Measurements from ENCODE around the gene NRG4. TPM values are rescaled to one million over a fixed set of nuclear protein-coding genes. Genes with fewer than 3 reads are reported as not detected.

Gene NRG4
- total and polyA plus RNA-seq, 12 donors = 1.5 to 16.9 (median 3.8) TPM

GRCh38 chr15:76059320-76060117, 47.3 kb upstream of the NRG4 start, which contains the start of gene TMEM266:
TMEM266 (plus strand) TSS chr15:76059985; CDS start chr15:76134264, 74,279 bp downstream.
- intact Hi-C loops (cut with DNase I) = loop anchor here (2.0 to 5.0 kb wide), 2 partner anchors 78 to 81 kb away; no protein-coding TSS in a partner anchor
- Histone ChIP-seq H3K27me3 (no peaks in the 10 kb centered on the region), H3K4me1 (replicated peaks in 1 of 2) (peaks cover 0 to 14% of the 10 kb centered on the region in 2 donors), H3K27ac (peak within 1 kb of the TSS in 1 of 5 donors; percentile 68), H3K4me3 (peak within 1 kb of the TSS in 3 of 4 donors; percentile 6 to 81 (median 65)), H3K9me3 (replicated peaks in 1 of 3) (no peaks in the 10 kb centered on the region), H3K36me3 (replicated peaks in 1 of 2) (no peaks in the 10 kb centered on the region)
- WGBS, 4 donors = 1% methylated on average over 22 to 107 of the region's 107 CpGs
- TF ChIP-seq, protein P1, sequence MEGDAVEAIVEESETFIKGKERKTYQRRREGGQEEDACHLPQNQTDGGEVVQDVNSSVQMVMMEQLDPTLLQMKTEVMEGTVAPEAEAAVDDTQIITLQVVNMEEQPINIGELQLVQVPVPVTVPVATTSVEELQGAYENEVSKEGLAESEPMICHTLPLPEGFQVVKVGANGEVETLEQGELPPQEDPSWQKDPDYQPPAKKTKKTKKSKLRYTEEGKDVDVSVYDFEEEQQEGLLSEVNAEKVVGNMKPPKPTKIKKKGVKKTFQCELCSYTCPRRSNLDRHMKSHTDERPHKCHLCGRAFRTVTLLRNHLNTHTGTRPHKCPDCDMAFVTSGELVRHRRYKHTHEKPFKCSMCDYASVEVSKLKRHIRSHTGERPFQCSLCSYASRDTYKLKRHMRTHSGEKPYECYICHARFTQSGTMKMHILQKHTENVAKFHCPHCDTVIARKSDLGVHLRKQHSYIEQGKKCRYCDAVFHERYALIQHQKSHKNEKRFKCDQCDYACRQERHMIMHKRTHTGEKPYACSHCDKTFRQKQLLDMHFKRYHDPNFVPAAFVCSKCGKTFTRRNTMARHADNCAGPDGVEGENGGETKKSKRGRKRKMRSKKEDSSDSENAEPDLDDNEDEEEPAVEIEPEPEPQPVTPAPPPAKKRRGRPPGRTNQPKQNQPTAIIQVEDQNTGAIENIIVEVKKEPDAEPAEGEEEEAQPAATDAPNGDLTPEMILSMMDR (IDR thresholded peaks at IDR 0.05) = no peak
- TF ChIP-seq POLR2A (IDR thresholded peaks at IDR 0.05) = peak in 1 of 2 donors; percentile 33
- peak; percentile 40 to 65 (median 54) for DNase-seq

- Histone ChIP-seq H3K27me3 (no peaks in the 10 kb centered on the region), H3K27ac (peak overlapping the region in 1 of 5 donors; percentile 68), H3K36me3 (replicated peaks in 1 of 2) (no peaks in the 10 kb centered on the region), H3K9me3 (replicated peaks in 1 of 3) (no peaks in the 10 kb centered on the region), H3K4me3 (peak overlapping the region in 2 of 4 donors; percentile 65 to 81), H3K4me1 (replicated peaks in 1 of 2) (peaks cover 0 to 14% of the 10 kb centered on the region in 2 donors)
- DNase-seq = peak; percentile 9 to 58 (median 28)
- WGBS, 4 donors = 11 to 16% (median 12%) methylated on average over 14 to 18 of the region's 18 CpGs
- intact Hi-C loops (cut with DNase I) = loop anchor here (2.0 to 5.0 kb wide), 2 partner anchors 78 to 82 kb away; no protein-coding TSS in a partner anchor
- no peak for TF ChIP-seq POLR2A (IDR thresholded peaks at IDR 0.05)
- TF ChIP-seq, protein P1 (IDR thresholded peaks at IDR 0.05) = peak in 1 of 6 experiments; percentile 21
Measured at GRCh38 chr15:76058714-76059319, 46.6 kb upstream of the NRG4 start.

- Histone ChIP-seq H3K9me3 (replicated peaks in 1 of 3) (no peaks in the 10 kb centered on the region), H3K27me3 (no peaks in the 10 kb centered on the region), H3K27ac (no peak overlapping the region), H3K4me3 (peak overlapping the region in 1 of 4 donors; percentile 46), H3K36me3 (replicated peaks in 1 of 2) (no peaks in the 10 kb centered on the region), H3K4me1 (replicated peaks in 1 of 2) (peaks cover 0 to 14% of the 10 kb centered on the region in 2 donors)
- WGBS, 4 donors = 3 to 5% (median 4%) methylated on average over 7 of the region's 7 CpGs
- intact Hi-C loops (cut with DNase I) = loop anchor here in 1 of 2 donors (5.0 kb wide), 1 partner anchor 80 kb away; no protein-coding TSS in a partner anchor
- TF ChIP-seq, protein P1 (IDR thresholded peaks at IDR 0.05) = peak; percentile 67 to 79 (median 73)
- no peak for TF ChIP-seq POLR2A (IDR thresholded peaks at IDR 0.05)
- peak in 5 of 7 donors; percentile 33 to 57 (median 43) for DNase-seq
Measured at GRCh38 chr15:76057332-76058000, 45.2 kb upstream of the NRG4 start.

Data from adrenal gland (tissue), 12 donors.